ENCODE data around the gene DLG2.

- TF ChIP-seq CTCF (IDR thresholded peaks at IDR 0.05) (no peak), POLR2A (IDR thresholded peaks at IDR 0.05) (no peak)
Measured at GRCh38 chr11:85475660-85476517, 151.3 kb downstream of the DLG2 start.
